MM.1S (cell line): ENCODE measurements around the gene LRFN2.

Experiments
- EZH2 ChIP-seq: fragments of 300-600 bp; sonication (generic); optimal IDR thresholded peaks from 2 replicates; pipeline ENCODE3; 2017; ENCODE audit warnings: low read depth, mild to moderate bottlenecking, antibody characterized with exemption, low read length, mixed read lengths
- TF ChIP-seq, protein P1 (sequence below): fragments of 300-600 bp; sonication (generic); IDR thresholded peaks from 2 replicates; pipeline ENCODE4 v1.5.1; 2016; ENCODE audit warnings: antibody characterized with exemption, low read length, mixed read lengths

DNA sequence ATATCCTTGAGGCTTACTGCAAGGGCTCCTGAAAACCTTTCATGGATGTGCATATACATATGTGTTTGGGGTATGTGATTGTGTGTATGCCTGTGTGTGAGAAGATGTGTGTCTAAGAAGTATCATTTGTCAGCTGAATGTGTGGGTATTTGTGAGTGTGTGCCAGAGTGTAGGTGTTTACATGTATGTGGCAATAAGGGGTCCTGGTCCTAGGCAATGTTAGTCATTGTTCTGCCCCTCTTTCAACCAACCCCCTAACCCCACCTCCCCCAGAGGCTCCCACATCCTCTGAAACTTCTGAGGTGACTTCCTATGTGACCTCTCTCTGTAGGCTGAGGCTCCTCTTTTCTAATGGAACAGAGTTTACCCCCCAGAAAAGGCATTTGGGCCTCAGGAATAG is 186.4 kb downstream of the LRFN2 start:
- TF ChIP-seq, protein P1, sequence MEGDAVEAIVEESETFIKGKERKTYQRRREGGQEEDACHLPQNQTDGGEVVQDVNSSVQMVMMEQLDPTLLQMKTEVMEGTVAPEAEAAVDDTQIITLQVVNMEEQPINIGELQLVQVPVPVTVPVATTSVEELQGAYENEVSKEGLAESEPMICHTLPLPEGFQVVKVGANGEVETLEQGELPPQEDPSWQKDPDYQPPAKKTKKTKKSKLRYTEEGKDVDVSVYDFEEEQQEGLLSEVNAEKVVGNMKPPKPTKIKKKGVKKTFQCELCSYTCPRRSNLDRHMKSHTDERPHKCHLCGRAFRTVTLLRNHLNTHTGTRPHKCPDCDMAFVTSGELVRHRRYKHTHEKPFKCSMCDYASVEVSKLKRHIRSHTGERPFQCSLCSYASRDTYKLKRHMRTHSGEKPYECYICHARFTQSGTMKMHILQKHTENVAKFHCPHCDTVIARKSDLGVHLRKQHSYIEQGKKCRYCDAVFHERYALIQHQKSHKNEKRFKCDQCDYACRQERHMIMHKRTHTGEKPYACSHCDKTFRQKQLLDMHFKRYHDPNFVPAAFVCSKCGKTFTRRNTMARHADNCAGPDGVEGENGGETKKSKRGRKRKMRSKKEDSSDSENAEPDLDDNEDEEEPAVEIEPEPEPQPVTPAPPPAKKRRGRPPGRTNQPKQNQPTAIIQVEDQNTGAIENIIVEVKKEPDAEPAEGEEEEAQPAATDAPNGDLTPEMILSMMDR: no peak
- no peak for TF ChIP-seq EZH2
